Fibroblast of the aortic adventitia (primary cell): Measurements from ENCODE around the gene ALG8. TPM values are rescaled to one million over a fixed set of nuclear protein-coding genes. Genes with fewer than 3 reads are reported as not detected.

Experiments
- DNase-seq: peaks from one replicate; pipeline ENCODE4 v3.0.0-alpha.2; 2010; ENCODE audit warnings: low read depth
- H3K4me3 ChIP-seq: 2 replicates; pipeline ENCODE4 v1.5.1; 2011; ENCODE audit warnings: low read depth, mild to moderate bottlenecking, control low read depth, low read length, moderate library complexity
- small RNA-seq: library from RNA; depleted of rRNA; stranded (forward); fragments of <200 nt; gene quantifications from one replicate; pipeline ENCODE3, GENCODE V24; 2012
- total RNA-seq: library from RNA; depleted of rRNA; stranded (reverse); fragments of >200 nt; gene quantifications from 2 replicates; pipeline ENCODE4 v1.2.3, GENCODE V29; 2012; ENCODE audit warnings: low replicate concordance
- TF ChIP-seq, protein P1 (sequence below): IDR thresholded peaks from 2 replicates; pipeline ENCODE4 v1.5.1; 2011; ENCODE audit warnings: mild to moderate bottlenecking, low read length, control low read depth, inconsistent platforms; ENCODE audit not compliant: insufficient read depth

Gene ALG8
- total RNA-seq, 1 donor: 56.6 TPM

DNA sequence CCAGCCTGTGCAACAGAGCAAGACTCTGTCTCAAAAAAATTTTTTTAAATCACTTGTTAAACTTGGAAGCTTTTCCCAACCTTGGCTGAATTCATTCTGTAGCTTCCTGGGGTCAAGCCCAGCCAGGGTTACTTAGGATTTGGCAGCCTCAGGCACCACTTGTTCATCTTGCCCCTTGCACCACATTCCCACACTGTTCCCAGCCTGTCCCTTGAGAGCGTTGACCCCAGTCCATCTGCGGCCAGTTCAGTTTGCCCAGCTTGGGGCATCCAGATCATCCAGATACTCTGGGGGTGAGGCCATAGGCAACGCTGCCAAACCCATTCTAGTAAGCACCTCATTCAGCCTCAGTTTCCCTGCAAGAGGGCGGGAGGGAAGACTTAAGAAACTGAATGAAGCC, 84.5 kb downstream of the ALG8 start:
- no peak overlapping the region for H3K4me3 ChIP-seq
- no peak for DNase-seq
- TF ChIP-seq, protein P1, sequence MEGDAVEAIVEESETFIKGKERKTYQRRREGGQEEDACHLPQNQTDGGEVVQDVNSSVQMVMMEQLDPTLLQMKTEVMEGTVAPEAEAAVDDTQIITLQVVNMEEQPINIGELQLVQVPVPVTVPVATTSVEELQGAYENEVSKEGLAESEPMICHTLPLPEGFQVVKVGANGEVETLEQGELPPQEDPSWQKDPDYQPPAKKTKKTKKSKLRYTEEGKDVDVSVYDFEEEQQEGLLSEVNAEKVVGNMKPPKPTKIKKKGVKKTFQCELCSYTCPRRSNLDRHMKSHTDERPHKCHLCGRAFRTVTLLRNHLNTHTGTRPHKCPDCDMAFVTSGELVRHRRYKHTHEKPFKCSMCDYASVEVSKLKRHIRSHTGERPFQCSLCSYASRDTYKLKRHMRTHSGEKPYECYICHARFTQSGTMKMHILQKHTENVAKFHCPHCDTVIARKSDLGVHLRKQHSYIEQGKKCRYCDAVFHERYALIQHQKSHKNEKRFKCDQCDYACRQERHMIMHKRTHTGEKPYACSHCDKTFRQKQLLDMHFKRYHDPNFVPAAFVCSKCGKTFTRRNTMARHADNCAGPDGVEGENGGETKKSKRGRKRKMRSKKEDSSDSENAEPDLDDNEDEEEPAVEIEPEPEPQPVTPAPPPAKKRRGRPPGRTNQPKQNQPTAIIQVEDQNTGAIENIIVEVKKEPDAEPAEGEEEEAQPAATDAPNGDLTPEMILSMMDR: no peak

DNA sequence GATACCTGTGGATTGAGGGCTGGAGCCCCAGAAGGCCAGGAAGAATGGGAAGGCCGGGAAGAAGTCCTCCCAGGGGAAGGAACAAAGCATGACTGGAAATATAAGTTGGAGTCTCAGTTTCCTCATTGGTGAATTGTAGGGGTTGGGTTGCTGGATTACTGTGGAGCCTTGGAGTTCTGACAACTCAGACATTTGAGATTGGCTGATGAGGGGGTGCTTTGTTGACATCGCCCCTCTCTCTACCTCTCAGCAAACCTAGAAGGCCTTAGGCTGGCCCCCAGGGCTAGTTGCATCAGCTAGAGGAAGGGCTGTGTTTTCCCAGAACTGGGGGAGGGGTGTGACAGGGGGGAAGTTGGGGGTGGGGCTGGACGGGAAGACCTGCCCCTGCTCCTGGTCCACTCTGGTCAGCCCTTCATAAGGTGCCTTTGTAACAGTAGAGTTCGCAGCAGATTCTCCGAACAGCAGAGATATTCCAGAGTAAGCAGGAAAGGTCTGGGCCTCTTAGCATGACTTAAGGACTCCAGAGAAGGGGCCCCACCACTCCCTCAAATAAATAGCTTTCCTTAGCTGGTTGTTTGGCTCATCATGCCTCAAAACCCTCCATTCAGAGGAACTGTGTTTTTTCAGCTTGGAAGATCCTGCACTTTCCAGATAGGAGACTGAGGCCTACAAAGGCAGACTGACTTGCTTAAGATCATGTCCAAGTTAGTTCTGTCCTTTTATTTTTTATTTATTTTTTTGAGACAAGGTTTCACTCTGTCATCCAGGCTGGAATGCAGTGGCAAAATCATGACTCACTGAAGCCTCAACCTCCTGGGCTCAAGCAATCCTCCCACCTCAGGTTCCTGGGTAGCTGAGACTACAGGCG, 88.2 kb downstream of the ALG8 start:
- TF ChIP-seq, protein P1: no peak
- peak; percentile 55 for DNase-seq
- no peak overlapping the region for H3K4me3 ChIP-seq

Small RNA genes within 50 kb of the gene (small RNA-seq; reads per million reads assigned to genes)
- gene RNU6-126P: not detected

Other genes with a start within 250 kb of the ALG8 start
- gene INTS4, start 145.0 kb downstream of the ALG8 start, total RNA-seq: 24.1 and 52.6 TPM in 2 replicates
- gene KCTD14, start 116.3 kb downstream of the ALG8 start, total RNA-seq: 0.45 TPM in 1 of 2 replicates, not detected in the other
- gene THRSP, start 75.8 kb downstream of the ALG8 start, total RNA-seq: not detected in 2 replicates
- gene NDUFC2, start 59.8 kb downstream of the ALG8 start, total RNA-seq: 91.9 and 103 TPM in 2 replicates
- 11.9 and 14.5 TPM in 2 replicates for gene KCTD21, start 49.0 kb upstream of the ALG8 start, total RNA-seq
- 10.2 and 32.2 TPM in 2 replicates for gene USP35, start 49.3 kb upstream of the ALG8 start, total RNA-seq